Tibial nerve (tissue), 4 donors: Measurements from ENCODE around the gene INTS2. TPM values are rescaled to one million over a fixed set of nuclear protein-coding genes. Genes with fewer than 3 reads are reported as not detected.

Experiments
- DNase-seq, 2 donors: peaks; one replicate each; pipeline ENCODE4 v3.0.0-alpha.2; 2019; ENCODE audit warnings: low spot score in 2 of 2
- H3K27ac ChIP-seq, 4 donors: fragments of 200-600 bp; sonication (generic) in 3 of 4; one replicate each; pipeline ENCODE4 v1.5.1; 2017 to 2019; ENCODE audit warnings: mild to moderate bottlenecking in 1 of 4
- H3K27me3 ChIP-seq, 2 donors: fragments of 200-600 bp; sonication (generic) in 1 of 2; one replicate each; pipeline versions ENCODE4 v1.5.1 to v1.6.0; 2017 to 2019
- H3K36me3 ChIP-seq, 3 donors: fragments of 200-600 bp; sonication (generic); one replicate each; pipeline ENCODE4 v1.5.1; 2018 to 2019
- H3K4me1 ChIP-seq, 4 donors: fragments of 200-600 bp; sonication (generic) in 3 of 4; one replicate each; pipeline ENCODE4 v1.5.1; 2017 to 2019
- H3K4me3 ChIP-seq, 4 donors: fragments of 200-600 bp; sonication (generic) in 3 of 4; one replicate each; pipeline ENCODE4 v1.5.1; 2017 to 2019; ENCODE audit warnings: mild to moderate bottlenecking in 1 of 4, moderate library complexity in 1 of 4
- H3K9me3 ChIP-seq, 4 donors: fragments of 200-600 bp; sonication (generic) in 3 of 4; one replicate each; pipeline ENCODE4 v1.5.1; 2017 to 2019
- CTCF ChIP-seq, 5 experiments: fragments of 200-600 bp in 3 of 5; fragments of 450-650 bp in 2 of 5; sonication (generic) in 3 of 5; IDR thresholded peaks; one replicate each; pipeline ENCODE4 v1.5.1; 2016 to 2019; ENCODE audit warnings: antibody characterized with exemption in 5 of 5, mild to moderate bottlenecking in 3 of 5, moderate library complexity in 2 of 5
- EP300 ChIP-seq, 2 donors: sonication (generic); formaldehyde crosslinking; IDR thresholded peaks; one replicate each; pipeline ENCODE4 v1.6.1; 2017; ENCODE audit warnings: antibody characterized with exemption in 2 of 2, mild to moderate bottlenecking in 1 of 2
- POLR2A ChIP-seq, 2 donors: fragments of 450-650 bp; IDR thresholded peaks; one replicate each; pipeline ENCODE4 v1.6.1; 2017; ENCODE audit warnings: antibody characterized with exemption in 2 of 2, mild to moderate bottlenecking in 2 of 2, moderate library complexity in 2 of 2
- WGBS, 2 donors: methylation state at CpG; one replicate each; pipeline ENCODE4 v1.1.5; 2018; 5-methylcytosine and 5-hydroxymethylcytosine counted together
- total RNA-seq, 4 donors: library from RNA; depleted of rRNA; stranded (reverse); fragments of >200 nt; gene quantifications; one replicate each; pipeline ENCODE4 v1.1.0, GENCODE V29; 2016

INTS2 gene
- total RNA-seq, 4 donors from 2014 or later: 10.0 to 15.5 (median 13.0) TPM

- WGBS, 2 donors: 91 to 95% methylated on average over 7 of the region's 7 CpGs
These were observed 19.3 kb downstream of the INTS2 start for GRCh38 chr17:61908292-61909037.

GRCh38 chr17:61907361-61907760 lies 20.4 kb downstream of the INTS2 start:
- no peak overlapping the region for H3K4me3 ChIP-seq
- no peak overlapping the region for H3K27ac ChIP-seq
- H3K4me1 ChIP-seq: no peaks in the 10 kb centered on the region
- peaks cover 0 to 97% (median 4%) of the 10 kb centered on the region in 3 donors for H3K36me3 ChIP-seq
- H3K9me3 ChIP-seq: no peaks in the 10 kb centered on the region
- 91 to 95% methylated on average over 5 of the region's 5 CpGs for WGBS, 2 donors
- no peak for TF ChIP-seq CTCF (IDR thresholded peaks at IDR 0.05)
- TF ChIP-seq EP300 (IDR thresholded peaks at IDR 0.05): no peak
- TF ChIP-seq POLR2A (IDR thresholded peaks at IDR 0.05): no peak
- no peaks in the 10 kb centered on the region for H3K27me3 ChIP-seq
- DNase-seq: no peak

More at GRCh38 chr17:61908292-61909037, 19.3 kb downstream of the INTS2 start:
- H3K4me1 ChIP-seq: no peaks in the 10 kb centered on the region
- H3K27ac ChIP-seq: no peak overlapping the region
- no peak overlapping the region for H3K4me3 ChIP-seq
- DNase-seq: no peak
- peaks cover 0 to 89% (median 4%) of the 10 kb centered on the region in 3 donors for H3K36me3 ChIP-seq
- TF ChIP-seq POLR2A (IDR thresholded peaks at IDR 0.05) (no peak), EP300 (IDR thresholded peaks at IDR 0.05) (no peak), CTCF (IDR thresholded peaks at IDR 0.05) (no peak)
- no peaks in the 10 kb centered on the region for H3K9me3 ChIP-seq
- H3K27me3 ChIP-seq: no peaks in the 10 kb centered on the region

GRCh38 chr17:61904094-61904710 lies 23.6 kb downstream of the INTS2 start:
- TF ChIP-seq POLR2A (IDR thresholded peaks at IDR 0.05) (no peak), EP300 (IDR thresholded peaks at IDR 0.05) (no peak), CTCF (IDR thresholded peaks at IDR 0.05) (no peak)
- no peak overlapping the region for H3K27ac ChIP-seq
- H3K4me3 ChIP-seq: no peak overlapping the region
- peaks cover 0 to 95% (median 0%) of the 10 kb centered on the region in 3 donors for H3K36me3 ChIP-seq
- H3K9me3 ChIP-seq: no peaks in the 10 kb centered on the region
- H3K27me3 ChIP-seq: no peaks in the 10 kb centered on the region
- H3K4me1 ChIP-seq: no peaks in the 10 kb centered on the region
- 96% methylated on average over 5 of the region's 5 CpGs for WGBS, 2 donors
- DNase-seq: no peak

- H3K36me3 ChIP-seq: peaks cover 0 to 96% (median 0%) of the 10 kb centered on the region in 3 donors
- no peaks in the 10 kb centered on the region for H3K4me1 ChIP-seq
- H3K27ac ChIP-seq: no peak overlapping the region
- 97 to 98% methylated on average over 3 of the region's 3 CpGs for whole genome bisulfite sequencing, 2 donors
- H3K4me3 ChIP-seq: no peak overlapping the region
- no peaks in the 10 kb centered on the region for H3K9me3 ChIP-seq
- DNase-seq: no peak
- TF ChIP-seq CTCF (IDR thresholded peaks at IDR 0.05): no peak
- no peak for TF ChIP-seq EP300 (IDR thresholded peaks at IDR 0.05)
- TF ChIP-seq POLR2A (IDR thresholded peaks at IDR 0.05): no peak
- no peaks in the 10 kb centered on the region for H3K27me3 ChIP-seq
These were observed 24.5 kb downstream of the INTS2 start for GRCh38 chr17:61903251-61903650.

- TF ChIP-seq EP300 (IDR thresholded peaks at IDR 0.05) (no peak), POLR2A (IDR thresholded peaks at IDR 0.05) (no peak), CTCF (IDR thresholded peaks at IDR 0.05) (no peak)
- H3K4me3 ChIP-seq: no peak overlapping the region
- H3K4me1 ChIP-seq: no peaks in the 10 kb centered on the region
- H3K27me3 ChIP-seq: no peaks in the 10 kb centered on the region
- WGBS, 2 donors: 94% methylated on average over 2 of the region's 2 CpGs
- H3K9me3 ChIP-seq: no peaks in the 10 kb centered on the region
- H3K36me3 ChIP-seq: peaks cover 0 to 77% (median 4%) of the 10 kb centered on the region in 3 donors
- no peak for DNase-seq
- H3K27ac ChIP-seq: no peak overlapping the region
These were observed 30.1 kb downstream of the INTS2 start for GRCh38 chr17:61897548-61898180.
